GM19240 (cell line): ENCODE data around the gene FOXQ1.
"Not testable (repeated sequence)": the region's sequence is repeated elsewhere in the genome, so short reads cannot be mapped to it uniquely, and the experiment has no call there.

Experiments
- DNase-seq: peaks from one replicate; pipeline ENCODE4 v3.0.0; 2011; ENCODE audit warnings: low spot score; ENCODE audit not compliant: insufficient read length

The FOXQ1 gene

DNA sequence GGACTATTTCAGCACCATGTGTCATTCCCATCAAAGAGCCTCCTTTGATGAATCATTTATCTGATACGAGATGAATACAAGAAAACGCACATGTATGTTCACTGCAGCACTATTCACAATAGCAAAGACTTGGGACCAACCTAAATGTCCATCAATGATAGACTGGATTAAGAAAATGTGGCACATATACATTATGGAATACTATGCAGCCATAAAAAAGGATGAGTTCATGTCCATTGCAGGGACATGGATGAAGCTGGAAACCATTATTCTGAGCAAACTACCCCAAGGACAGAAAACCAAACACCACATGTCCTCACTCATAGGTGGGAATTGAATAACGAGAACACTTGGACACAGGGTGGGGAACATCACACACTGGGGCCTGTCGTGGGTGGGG lies 49.8 kb downstream of the FOXQ1 start:
- DNase-seq: not testable (repeated sequence)

DNA sequence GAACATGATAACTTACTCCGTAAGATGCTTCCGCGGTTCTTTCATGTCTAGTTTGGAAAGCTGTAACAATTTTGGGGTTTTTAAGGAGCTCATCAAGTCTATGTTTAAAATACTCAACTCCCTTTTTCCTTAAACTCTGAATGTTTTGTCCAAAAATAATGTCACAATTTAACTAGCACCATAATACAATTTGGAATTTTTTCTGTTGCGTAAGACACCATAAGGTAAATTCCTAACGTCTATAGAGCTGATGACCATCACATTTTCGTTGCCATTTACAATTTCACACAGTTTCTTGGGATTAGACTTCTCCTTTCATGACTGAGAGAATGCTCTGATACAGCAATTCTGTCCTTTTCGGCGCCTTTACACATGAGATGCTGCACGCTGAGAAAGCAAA lies 50.7 kb downstream of the FOXQ1 start:
- no peak for DNase-seq

DNA sequence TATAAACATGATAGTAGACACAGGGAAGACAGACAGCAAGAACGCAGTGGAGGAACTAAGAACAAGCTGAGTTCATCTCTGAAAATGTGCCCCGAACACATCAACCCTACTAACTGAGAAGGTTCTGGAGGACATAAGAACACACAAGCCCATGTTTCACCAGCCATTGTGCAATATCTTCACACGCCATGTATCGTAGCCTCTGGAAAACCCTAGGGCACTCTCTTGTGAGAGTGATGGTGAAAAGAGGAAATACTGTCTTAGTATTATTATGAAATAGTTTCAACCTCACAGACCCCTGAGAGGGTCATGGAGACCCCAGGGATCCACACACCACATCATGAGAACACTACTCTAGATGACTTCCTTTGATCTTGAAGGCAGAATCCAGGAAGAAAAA lies 51.4 kb downstream of the FOXQ1 start:
- DNase-seq: no peak

GRCh38 chr6:1363729-1364572 lies 52.1 kb downstream of the FOXQ1 start:
- no peak for DNase-seq
